WI38 (cell line): ENCODE data around the gene AK9.

Source experiments
- H3K4me3 ChIP-seq: 2 replicates; pipeline ENCODE4 v1.5.1; 2011; ENCODE audit warnings: low read depth, mild to moderate bottlenecking, control low read depth, low read length
- CTCF ChIP-seq: IDR thresholded peaks from 2 replicates; pipeline ENCODE4 v1.5.1; 2012; ENCODE audit warnings: low read depth, mild to moderate bottlenecking, control low read depth, low read length

Gene AK9

GRCh38 chr6:109514946-109515345 is 176.1 kb downstream of the AK9 start:
- TF ChIP-seq CTCF: no peak
- H3K4me3 ChIP-seq: no peak overlapping the region

DNA sequence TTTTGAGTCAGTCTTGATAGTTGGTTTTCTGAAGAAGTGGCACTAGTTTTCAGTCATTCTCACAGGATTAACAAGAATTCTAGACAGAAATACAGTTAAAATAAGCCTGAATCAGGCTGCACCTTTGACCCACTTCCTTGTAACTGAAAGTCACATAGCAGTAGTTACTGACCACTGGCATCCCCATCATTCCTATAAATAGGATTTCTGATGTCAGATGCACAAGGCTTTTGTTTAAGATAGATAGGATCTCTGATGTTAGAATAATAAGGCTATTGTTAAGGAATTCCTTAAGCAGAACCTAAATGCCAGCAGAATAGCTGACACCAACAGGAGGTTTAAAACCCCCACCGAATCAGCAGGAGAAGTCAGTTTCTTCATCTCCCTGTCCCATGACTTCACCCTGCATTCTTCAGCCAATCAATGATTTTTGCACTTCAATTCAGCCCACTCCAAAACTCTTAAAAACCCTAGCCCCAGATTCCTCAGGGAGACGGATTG is 177.4 kb downstream of the AK9 start:
- no peak for TF ChIP-seq CTCF
- no peak overlapping the region for H3K4me3 ChIP-seq

DNA sequence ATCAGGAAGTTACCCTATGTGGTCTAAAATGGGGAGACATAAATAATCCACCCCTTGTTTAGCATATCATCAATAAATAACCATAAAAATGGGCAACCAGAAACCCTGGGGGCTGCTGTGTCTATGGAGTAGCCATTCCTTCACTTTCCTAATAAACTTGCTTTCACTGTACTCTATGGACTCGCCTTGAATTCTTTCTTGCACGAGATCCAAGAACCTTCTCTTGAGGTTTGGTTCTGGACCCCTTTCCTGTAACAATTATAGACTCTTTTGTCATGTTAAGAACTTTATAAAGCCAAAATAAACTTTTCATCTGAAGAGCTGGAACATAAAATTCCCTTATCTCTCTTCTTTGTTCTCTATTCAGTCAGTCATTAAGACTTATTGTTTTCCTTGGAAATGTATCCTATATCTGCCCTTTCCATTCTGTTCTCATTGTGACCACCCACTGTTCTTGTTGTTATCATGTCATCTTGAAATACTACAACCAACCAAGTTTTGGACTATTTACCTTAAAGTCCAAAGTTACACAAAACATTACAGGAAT is 178.7 kb downstream of the AK9 start:
- TF ChIP-seq CTCF: no peak
- H3K4me3 ChIP-seq: no peak overlapping the region

DNA sequence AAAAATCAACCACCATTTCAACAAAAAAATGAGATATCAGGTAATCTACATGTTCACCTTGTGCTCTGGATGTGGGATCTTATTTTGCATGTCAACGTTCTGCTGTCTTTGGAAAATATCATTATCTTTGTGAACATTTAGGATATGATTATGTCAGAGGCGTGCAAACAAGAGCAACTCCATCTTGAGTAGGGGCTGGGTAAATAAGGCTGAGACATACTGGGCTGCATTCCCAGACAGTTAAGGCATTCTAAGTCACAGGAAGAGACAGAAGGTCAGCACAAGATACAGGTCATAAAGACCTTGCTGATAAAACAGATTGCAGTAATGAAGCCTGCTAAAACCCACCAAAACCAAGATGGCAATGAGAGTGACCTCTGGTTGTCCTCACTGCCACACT is 179.2 kb downstream of the AK9 start:
- TF ChIP-seq CTCF: no peak

GRCh38 chr6:109510358-109510757 is 180.6 kb downstream of the AK9 start:
- H3K4me3 ChIP-seq: no peak overlapping the region
- TF ChIP-seq CTCF: no peak

More for the DNA sequence above, 179.2 kb downstream of the AK9 start:
- no peak overlapping the region for H3K4me3 ChIP-seq

DNA sequence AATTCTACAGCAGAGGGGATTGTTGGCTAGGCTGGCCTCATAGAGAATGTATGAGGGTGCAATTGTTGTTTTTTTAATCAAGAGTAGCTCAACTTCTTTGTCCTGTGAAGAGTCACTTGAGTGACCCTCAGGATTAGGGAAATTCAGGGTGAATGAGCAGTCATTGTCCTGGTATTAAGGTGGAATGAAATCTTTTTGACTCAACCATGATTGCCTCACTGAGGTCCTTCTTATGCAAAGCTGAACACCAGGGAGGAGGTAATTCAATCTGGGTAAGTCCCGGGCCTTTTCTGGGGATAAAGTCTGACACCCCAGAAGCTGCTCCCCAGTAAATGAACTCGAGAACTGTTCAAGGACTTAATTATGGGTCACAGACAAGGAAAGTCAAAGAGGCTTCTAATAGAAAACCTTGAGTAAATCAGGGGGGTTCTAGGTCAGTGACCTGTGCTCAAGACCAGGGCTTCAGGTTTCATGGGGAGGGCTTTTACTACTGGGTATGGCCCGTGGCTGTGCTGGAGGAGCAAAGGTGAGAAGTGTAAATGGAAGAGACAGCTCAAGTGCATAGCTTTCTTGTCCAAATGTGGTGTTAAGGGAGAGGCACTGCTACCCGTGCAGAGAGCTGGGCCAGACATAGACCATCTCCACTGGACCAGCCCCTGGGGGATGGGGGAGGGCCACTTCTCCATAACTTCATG is 182.7 kb downstream of the AK9 start:
- H3K4me3 ChIP-seq: no peak overlapping the region
- no peak for TF ChIP-seq CTCF

DNA sequence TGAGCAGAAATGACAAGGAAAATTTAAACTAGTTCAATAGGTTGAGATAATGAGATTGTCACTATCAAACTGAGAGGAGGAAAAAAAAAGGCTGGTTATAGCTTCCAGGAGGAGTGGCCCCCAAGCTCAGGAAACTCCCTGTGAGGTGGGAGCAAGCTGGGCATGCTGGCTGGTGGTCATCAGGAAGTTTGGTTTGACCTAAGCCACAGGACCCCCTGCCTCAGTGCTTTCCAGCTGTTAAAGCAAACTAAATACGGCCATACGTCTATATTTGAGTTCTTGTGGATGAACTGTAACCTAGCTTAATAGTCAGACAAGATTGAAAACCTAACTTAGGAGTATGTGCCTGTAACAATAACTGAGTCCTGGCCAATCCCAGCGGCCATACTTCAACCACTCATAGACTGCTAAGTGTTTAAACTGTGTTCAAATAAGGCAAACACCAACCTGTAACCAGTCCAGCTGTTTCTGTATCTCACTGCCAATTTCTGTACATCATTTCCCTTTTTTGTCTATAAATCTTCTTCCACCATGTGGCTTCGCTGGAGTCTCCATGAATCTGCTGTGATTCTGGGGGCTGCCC is 183.4 kb downstream of the AK9 start:
- no peak overlapping the region for H3K4me3 ChIP-seq
- no peak for TF ChIP-seq CTCF
